Sigmoid colon (tissue), 4 donors: ENCODE measurements around the gene SOX6.

Experiments
- EP300 ChIP-seq, 4 donors: sonication (generic); formaldehyde crosslinking; IDR thresholded peaks; one replicate each; pipeline ENCODE4 v1.6.1; 2017; ENCODE audit warnings: antibody characterized with exemption in 4 of 4
- TF ChIP-seq, protein P1 (sequence below), 4 experiments: fragments of 450-650 bp in 3 of 4; fragments of 200-600 bp in 1 of 4; IDR thresholded peaks; one replicate each; pipeline ENCODE4 v1.5.1; 2016 to 2019; ENCODE audit warnings: antibody characterized with exemption in 4 of 4, mild to moderate bottlenecking in 3 of 4, moderate library complexity in 2 of 4

- TF ChIP-seq, protein P1, sequence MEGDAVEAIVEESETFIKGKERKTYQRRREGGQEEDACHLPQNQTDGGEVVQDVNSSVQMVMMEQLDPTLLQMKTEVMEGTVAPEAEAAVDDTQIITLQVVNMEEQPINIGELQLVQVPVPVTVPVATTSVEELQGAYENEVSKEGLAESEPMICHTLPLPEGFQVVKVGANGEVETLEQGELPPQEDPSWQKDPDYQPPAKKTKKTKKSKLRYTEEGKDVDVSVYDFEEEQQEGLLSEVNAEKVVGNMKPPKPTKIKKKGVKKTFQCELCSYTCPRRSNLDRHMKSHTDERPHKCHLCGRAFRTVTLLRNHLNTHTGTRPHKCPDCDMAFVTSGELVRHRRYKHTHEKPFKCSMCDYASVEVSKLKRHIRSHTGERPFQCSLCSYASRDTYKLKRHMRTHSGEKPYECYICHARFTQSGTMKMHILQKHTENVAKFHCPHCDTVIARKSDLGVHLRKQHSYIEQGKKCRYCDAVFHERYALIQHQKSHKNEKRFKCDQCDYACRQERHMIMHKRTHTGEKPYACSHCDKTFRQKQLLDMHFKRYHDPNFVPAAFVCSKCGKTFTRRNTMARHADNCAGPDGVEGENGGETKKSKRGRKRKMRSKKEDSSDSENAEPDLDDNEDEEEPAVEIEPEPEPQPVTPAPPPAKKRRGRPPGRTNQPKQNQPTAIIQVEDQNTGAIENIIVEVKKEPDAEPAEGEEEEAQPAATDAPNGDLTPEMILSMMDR (IDR thresholded peaks at IDR 0.05): no peak
- TF ChIP-seq EP300 (IDR thresholded peaks at IDR 0.05): no peak
Measured at GRCh38 chr11:16404781-16405285, 48.5 kb upstream of the SOX6 start.
